GM18519 (cell line): Measurements from ENCODE around the gene KCNAB2.

Source experiments
- ATAC-seq: cut with Tn5 transposase; IDR thresholded peaks from one replicate; pipeline ENCODE4 v1.9.1; 2021; ENCODE audit warnings: mild to moderate bottlenecking, moderate library complexity; ENCODE audit not compliant: unreplicated experiment, low FRiP score

The KCNAB2 gene

DNA sequence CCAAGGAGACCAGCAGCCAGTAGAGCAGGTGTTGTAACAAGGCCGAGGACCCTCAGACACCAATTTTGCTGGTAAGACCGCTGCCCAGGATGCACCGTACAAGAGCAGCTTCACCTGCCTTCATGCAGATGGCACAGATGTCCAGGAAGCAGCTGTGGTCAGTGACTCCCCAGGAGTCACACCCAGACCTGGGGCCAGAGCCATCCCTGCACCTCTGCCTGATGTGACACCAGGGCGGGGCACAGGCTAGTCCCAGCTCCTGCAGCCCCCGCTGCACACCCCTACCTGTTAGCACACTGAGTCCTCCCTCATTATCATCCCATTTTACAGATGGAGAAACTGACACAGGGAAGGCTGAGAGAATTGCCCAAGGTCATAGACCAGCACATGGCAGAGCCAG, 16.3 kb upstream of the KCNAB2 start:
- ATAC-seq = no peak

DNA sequence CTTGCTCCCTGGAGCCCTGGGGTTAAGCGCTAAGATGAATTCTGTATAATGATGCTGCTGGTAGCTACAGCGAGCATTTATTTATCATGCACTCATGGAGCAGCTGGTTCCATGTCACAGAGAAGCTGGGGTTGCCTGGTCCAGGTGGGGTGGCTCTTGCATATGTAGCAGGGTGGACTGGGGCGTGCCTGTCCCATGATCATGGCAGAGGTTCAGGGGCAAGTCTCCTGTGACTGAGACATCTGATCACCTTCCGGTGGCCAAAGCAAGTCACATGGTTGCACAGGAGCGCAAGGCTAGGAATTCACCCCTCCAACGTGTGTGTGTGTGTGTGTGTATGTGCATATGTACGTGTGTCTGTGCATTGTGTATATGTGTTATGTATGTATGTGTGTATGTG, 15.6 kb upstream of the KCNAB2 start:
- no peak for ATAC-seq

DNA sequence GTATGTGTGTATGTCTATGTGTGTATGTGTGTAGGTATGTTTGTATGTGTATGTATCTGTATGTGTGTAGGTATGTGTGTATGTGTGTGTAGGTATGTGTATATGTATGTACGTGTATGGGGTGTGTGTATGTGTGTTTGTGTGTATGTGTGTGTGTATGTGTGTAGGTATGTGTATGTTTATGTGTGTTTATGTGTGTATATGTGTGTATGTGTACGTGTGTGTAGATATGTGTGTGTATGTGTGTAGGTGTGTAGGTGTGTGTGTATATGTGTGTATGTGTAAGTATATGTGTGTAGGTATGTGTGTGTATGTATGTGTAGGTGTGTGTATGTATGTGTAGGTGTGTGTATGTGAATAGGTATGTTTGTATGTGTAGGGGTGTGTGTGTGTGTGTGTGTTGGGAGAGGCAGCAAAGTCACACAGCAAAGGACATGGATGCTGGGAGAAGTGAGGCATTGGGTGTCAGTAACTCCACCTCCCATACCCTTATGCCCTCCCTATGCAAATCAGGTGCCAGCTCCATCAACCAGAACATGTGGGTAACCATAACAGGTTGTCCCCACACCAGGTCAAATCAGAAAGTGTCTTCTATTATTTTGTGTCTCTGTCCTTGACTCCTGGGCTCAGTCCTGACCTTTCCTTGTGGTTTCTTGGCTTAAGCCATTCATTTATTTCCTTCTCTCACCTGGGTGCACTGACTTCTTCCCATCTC, 15.0 kb upstream of the KCNAB2 start:
- ATAC-seq = no peak

DNA sequence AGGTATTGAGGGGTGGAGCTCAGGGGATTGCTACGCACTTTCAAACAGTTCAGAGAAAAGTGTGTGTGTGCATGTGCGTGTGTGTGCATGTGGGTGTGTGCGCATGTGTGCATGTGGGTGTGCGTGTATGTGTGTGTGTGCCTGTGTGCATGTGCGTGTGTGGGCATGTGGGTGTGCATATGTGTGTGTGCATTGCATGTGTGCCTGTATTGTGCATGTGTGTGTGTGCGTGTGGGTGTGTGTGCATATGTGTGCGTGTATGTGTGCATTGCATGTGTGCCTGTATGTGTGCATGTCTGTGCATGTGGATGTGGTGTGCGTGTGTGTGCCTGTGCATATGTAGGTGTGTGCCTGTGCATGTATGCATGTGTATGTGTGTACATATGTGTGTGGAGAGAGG, 12.6 kb upstream of the KCNAB2 start:
- no peak for ATAC-seq

DNA sequence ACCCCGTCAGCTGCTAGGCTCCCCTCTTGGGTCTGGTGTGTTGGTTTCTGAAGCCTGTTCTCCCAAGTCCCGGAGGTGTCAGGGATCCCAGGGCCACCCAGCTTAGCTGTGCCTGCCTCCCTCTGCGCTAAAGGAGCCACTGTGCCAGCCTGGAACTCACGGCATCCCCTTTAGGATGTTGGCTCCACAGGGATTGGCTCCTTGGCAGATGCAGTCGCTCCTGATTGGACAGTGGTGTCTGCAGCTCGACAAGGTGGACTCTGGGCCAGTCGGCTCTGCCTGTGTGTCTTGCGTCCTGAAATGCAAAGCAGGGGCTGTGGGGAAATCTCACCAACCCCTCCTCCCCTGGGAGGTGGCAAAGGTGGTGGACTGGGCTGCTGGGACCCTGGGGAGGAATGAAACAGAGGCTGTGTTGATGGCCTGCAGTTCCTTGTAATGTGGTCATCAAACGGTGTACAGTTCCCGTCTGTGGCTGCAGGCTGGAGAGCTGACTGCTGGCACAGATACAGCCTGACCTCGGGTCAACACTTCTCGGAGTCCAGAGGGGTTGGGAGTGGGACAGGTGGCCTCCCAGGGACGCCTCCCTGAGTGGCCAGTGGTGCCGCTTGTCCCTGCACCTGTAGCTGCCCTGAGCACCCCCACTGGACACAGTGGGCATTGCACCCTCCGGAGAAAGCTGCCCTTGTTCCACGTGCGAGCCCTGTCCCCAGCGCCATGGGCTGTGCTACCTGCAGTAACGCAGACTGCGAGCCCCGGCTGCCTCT, 11.5 kb upstream of the KCNAB2 start:
- ATAC-seq = no peak

DNA sequence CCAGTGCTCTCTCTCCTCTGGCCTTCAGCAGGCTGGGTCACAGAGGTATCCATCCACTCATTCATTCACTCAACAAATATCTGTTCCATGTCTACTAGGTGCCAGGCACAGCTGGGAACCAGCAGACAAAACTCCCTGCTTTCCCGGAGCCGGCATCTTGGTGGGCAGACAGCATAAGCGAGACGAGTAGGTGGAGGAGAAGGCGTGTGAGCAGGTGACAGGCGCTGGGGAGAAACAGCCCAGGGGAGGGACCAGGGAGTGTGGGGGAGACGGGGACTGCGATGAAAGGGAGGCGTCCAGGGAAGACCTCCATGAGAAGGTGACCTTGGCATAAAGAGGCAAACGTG, 11.0 kb upstream of the KCNAB2 start:
- no peak for ATAC-seq

DNA sequence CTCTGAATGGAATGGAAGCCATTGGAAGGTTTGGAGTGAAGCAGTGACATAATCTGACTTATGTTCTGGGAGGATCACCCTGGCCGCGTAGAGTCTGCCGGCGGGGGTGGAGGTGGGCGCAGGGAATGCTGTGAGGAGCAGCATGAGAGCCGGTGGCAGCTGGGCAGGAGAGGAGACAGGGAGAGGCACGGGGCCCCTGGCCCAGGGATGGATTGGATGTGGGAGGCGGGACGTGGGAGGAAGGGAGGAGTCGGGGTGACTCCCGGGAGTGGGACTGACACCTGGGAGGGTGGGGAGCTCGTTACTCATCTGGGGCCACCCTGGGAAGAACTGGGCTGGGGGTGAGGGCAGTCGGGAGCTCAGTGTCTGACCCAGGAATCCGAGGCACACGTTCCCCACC, 10.4 kb upstream of the KCNAB2 start:
- ATAC-seq = no peak

DNA sequence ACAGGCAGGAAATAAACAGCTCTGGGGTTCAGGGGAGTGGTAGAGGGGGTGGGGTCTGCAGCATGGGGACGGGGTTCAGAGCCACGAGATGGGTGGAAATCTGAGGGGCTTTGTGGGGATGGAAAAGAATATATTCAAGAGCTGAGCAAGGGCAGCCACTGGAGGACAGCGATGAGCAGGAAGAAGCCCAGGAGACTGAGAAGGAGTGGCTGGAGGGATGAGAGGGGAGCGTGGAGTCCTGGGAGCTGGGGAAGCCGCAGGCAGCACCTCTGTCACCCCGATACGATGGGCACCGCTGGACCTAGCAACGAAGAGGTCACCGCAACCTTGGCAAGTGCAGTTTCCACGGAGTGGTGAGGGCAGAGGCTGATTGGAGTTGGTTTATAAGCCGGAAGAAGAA, 10.0 kb upstream of the KCNAB2 start:
- no peak for ATAC-seq

DNA sequence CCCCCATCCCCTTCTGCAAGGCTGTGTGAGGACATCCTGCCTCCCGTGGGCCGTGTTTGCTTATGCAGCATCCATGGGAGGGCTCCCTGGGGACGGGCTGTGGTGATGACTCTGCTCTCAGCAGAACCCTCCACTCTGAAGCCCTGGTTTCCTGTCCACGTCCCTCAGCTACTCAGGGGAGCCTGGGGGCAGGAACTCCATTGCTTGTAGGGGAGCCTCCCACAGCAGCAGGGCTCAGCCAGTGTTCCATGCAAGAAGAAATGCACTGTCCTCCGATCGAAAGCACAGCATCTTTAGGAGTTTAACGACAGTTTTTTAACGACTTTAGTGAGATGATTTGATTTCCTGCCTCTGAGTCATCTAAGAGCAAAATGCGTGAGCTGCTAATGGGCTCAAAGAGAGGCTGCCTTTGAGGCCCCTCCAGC, 8.3 kb upstream of the KCNAB2 start:
- no peak for ATAC-seq

DNA sequence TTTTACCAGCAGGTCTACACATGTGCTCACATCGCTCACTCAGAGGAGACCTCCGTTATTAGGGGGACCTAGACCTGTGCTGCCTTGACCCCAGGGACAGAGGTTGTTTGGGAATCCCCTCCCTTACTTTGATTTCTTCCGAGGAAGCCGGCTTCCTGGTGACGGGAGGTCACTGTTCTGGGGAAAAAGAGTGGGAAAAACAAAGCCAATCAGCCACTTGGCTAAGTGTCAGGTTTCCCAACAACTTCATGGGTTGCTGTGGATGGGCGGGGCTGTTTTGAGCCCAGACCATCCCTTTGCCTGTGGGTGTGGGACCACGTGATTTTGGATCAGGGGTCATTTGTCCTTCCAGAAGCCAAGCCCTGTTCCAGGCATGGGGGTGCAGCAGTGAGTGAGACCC, 7.1 kb upstream of the KCNAB2 start:
- no peak for ATAC-seq

DNA sequence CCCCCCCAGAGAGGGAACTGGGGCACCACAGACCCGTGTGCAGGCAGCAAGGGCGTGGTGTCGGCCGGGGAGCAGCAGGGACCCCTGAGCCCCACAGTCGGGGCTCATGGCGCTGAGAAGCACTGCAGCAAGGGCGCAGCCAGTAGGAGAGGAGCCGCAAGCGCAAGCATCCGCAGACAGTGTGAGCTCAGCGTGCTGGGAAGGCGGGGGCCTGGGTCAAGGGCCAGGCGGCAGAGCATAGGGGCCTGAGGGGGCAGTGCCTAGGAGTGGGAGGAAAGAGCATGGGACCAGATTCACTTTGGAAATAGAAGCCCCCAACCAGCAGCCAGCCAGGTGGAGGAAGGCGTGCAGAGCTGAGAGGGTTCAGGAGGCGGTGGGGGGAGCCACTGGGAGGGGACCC, 6.7 kb upstream of the KCNAB2 start:
- no peak for ATAC-seq

DNA sequence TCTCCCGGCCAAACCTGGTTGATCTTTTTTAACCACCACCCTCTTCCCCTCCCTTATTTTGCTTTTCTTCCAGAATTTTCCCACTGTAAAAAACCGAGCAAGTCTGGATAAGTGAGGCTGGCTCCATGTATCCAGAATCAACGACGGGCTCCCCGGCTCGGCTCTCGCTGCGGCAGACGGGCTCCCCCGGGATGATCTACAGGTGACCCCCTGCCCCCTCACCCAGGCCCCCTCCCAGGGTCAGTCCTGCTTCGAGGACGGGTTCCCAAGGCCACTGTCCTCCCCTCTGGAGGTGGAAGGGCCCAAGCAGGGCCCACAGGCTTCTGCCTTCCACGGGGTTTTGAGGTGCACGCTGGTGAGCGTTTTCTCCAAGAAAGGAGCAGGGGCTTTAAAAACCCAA, 5.2 kb upstream of the KCNAB2 start:
- no peak for ATAC-seq

DNA sequence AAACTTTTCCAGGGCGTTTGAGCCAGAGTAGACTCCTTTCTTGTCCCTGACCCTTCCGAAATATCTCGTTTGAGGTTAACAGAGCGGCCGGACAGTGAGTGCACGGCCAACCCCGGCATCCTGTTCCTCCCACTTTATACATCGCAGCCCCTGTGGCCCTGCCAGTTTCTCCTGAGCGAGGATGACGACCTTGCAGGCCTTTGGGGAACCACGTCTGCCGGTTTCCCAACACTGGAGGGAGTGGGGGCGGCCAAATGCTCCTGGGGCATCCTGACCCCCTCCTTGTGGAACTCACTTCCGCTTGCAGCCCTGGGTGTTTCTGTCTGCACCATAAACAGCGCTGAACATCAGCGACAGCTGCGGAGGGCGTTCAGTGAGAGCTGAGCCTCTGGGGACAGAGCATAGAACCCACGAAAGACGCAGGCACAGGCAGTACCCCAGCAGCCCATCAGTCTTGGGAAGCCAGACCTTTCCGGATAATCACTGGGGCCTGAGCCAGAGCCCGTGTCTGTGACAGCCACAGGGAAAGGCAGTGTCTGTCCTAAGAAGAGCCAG, 4.8 kb upstream of the KCNAB2 start:
- no peak for ATAC-seq

DNA sequence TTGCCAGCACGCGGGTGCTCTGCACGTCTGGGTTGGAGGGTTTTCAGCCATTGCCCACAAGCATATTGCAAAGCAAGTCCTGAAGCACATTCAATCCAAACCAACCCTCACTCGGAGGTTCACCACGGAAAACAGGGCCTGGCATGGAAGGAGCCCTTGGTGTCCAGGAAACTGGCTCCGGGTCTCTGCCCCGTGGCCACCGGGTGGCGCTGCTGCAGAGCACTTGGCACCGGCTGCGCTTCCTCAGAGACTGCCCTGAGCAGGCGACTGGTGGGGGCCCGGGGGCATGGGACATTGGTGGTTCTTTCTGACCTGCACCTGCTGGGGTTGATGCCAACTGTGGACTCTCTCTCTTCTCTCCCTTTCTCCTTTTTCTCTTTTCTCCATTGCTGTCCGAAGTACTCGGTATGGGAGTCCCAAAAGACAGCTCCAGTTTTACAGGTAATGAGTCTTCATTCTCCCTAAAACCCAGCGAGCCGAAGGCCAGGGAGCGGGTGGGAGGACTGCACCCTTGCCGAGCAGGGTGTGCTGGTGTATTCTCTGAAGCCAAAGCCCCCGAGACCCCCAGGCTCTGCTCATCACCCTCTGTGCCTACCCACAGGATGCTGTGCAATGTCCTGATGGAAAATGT, 4.1 kb upstream of the KCNAB2 start:
- no peak for ATAC-seq

DNA sequence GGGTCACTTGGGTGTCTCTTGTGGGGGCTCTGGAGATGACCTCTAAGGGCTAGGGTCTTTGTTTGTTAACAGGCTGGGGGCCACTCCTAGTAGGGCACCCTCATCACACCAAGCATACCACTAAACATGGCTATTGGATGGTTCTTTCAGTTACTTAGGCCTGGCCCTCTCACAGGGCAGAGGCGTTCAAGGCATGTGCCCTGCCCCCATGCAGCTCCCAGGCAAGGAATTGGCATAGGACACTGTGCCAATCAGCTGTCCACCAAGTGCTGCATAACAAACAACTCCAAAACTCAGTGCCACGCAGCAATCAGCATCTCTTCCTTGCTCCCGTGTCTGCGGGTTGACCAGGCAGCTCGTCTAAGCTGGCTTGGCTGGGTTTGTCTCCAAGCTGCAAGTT, 2.1 kb upstream of the KCNAB2 start:
- no peak for ATAC-seq

DNA sequence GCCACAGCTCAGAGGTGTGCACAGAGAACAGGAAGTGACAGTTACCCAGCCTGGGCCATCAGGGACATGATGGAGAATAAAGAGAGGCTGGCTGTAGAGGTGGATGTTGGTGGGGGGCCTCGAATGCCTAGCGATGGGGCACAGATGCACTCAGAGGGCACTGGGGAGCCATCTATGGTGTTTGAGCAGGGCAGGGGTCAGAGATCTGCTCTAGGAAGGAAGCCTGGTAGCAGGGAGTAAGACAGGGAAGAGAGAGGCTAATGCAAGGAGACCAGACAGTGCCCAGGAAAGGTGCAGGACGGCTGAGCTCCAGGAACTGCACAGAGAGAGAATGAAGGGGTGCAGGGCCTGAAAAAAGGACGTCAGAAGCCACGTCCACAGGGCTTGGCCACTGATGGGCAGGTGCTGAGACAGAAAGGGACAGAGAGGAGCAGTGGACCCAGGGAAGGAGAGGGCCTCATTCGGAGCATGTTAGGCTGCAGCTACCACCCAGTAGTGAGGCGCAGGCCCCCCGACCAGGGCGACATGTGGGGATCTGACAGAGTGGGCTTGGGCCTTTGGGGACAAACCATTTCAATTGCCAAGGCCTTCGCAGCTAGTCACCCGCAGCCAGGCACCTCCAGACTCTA, 1.1 kb upstream of the KCNAB2 start:
- no peak for ATAC-seq

DNA sequence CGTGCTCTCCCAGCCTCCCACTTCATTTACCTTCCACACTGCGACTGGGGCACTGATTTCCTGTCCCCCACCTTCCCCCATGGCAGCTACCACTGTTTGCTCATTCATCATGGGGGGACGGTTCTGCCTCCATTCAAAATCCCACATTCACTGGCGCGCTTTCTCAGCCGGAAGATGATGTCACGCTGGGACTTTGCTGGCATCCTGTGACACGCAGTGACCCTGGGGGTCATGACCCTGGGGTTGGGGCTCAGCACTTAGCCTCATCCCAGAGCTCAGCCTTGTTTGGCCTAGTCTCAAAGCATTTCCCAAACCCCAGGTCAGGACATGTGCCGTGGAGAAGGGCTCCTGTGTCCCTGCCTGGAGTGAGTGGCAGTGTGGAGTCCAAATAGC, 582 bp upstream of the KCNAB2 start:
- ATAC-seq = no peak

DNA sequence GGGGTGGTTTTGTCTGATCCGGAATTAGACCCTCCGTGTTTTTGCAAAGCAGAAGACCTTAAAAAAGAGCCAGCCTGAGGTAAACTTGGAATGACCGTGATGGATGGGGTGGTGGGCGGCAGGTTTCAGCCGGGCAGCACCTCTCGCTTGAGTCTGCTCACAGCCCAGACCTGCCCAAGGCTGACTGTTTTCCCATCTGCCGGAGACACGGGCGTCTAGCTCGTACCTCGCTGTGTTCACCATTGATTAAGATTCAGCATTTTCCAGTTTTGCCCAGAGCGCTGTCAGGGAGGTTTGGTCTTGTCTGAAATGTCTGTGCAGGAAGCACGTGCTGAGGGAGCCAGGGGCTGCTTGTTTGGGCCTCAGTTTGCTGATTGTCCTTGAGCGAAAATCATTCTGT, 591 bp downstream of the KCNAB2 start:
- no peak for ATAC-seq

DNA sequence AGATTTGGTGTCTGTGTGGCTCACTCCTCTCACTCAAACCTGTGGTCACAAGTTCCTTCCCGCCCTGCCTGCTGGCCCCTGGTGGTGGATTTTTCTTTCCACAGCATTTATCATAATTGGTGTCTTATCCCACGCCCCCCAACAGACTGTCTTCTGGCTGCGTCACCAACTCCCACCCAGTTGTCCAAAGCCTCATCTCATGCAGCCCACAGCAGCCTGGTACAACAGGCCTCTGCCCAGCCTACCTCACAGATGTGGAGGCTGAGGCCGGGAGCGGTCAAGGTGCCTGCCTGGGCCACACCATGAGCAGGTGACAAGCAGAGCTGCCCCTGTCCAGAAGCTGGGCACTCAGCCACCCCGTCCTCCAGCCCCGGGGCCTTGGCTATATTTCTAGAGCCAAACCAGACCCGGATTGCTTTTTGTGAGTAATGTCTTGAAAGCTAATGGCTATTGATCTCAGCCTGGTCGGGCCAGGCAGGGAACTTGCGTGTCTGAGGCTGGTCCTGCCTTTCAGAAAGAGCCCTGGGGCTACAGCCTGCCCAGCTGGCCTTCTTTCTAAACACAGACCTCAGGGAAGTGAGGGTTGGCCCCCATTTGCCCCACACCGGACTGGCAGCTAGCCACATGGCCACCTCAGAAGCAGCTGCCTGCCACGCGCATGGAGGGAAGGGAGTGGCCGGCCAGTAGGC, 2.6 kb downstream of the KCNAB2 start:
- ATAC-seq = no peak

DNA sequence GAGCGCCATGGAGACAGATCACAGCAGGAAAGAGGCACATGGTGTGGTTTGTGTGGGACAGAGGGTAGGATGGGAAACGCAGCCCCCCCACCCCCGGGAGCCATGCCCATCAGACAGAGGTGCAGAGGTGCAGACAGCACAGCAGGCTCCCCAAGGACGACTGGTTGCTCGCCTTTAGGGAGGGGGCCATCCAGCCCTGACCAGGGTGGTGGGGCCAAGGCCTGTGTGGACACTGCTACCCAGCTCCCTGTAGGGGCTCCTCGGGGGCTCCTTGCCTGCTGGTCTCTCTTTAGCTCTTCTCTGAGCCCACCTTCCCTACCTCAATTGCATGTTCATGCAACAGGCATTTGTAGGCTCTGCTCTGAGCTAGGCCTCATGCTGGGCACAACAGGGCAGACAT, 3.7 kb downstream of the KCNAB2 start:
- no peak for ATAC-seq

DNA sequence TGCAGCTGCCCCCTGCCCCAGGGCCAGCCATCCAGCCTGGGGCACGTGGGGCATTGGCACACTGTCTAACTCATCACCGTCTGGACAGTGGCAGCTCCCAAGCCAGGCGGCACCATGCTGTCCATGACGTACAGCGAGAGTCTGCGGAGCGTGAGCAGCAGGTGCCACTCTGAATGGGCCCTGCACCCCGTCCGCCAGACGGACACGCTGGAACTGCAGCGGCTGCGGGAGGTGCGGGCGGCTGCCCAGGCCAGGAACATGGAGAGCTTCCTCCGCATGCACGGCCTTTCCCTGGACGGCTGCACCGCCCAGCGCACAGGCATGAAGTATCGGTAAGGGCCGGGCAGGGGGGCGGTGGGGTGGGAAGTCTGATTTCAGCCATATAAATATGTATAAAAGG, 5.7 kb downstream of the KCNAB2 start:
- ATAC-seq = no peak
